ENCODE results near the gene MCRIP1. TPM values are rescaled to one million over a fixed set of nuclear protein-coding genes. Genes with fewer than 3 reads are reported as not detected.

Gene MCRIP1
- total RNA-seq, 1 donor from 2014 or later: 133 TPM

GRCh38 chr17:81821147-81821546 lies 11.9 kb downstream of the MCRIP1 start:
- peaks cover 5% of the 10 kb centered on the region for H3K27me3 Mint-ChIP-seq (ENCODE audit: low read depth)
- no peak for TF ChIP-seq CTCF (IDR thresholded peaks at IDR 0.05)
- H3K9me3 Mint-ChIP-seq (ENCODE audit: low read depth): no peaks in the 10 kb centered on the region
- no peak overlapping the region for H3K4me3 Mint-ChIP-seq (ENCODE audit: unreplicated experiment)
- no peak for DNase-seq (ENCODE audit: low spot score)
- peaks cover 8% of the 10 kb centered on the region for H3K36me3 Mint-ChIP-seq (ENCODE audit: low read depth)
- no peaks in the 10 kb centered on the region for H3K4me1 Mint-ChIP-seq (ENCODE audit: low read depth)
- no peak overlapping the region for H3K27ac Mint-ChIP-seq (ENCODE audit: unreplicated experiment)

- Mint-ChIP-seq H3K27ac (ENCODE audit: unreplicated experiment) (no peak overlapping the region), H3K27me3 (ENCODE audit: low read depth) (peaks cover 5% of the 10 kb centered on the region), H3K9me3 (ENCODE audit: low read depth) (no peaks in the 10 kb centered on the region), H3K36me3 (ENCODE audit: low read depth) (peaks cover 6% of the 10 kb centered on the region), H3K4me1 (ENCODE audit: low read depth) (no peaks in the 10 kb centered on the region), H3K4me3 (ENCODE audit: unreplicated experiment) (no peak overlapping the region)
- no peak for DNase-seq (ENCODE audit: low spot score)
- no peak for TF ChIP-seq CTCF (IDR thresholded peaks at IDR 0.05)
These were observed 13.4 kb downstream of the MCRIP1 start for GRCh38 chr17:81819708-81820107.

- Mint-ChIP-seq H3K9me3 (ENCODE audit: low read depth) (no peaks in the 10 kb centered on the region), H3K27ac (ENCODE audit: unreplicated experiment) (peak overlapping the region; percentile 14), H3K27me3 (ENCODE audit: low read depth) (peaks cover 5% of the 10 kb centered on the region), H3K36me3 (ENCODE audit: low read depth) (peaks cover 3% of the 10 kb centered on the region), H3K4me1 (ENCODE audit: low read depth) (no peaks in the 10 kb centered on the region), H3K4me3 (ENCODE audit: unreplicated experiment) (no peak overlapping the region)
- no peak for DNase-seq (ENCODE audit: low spot score)
- TF ChIP-seq CTCF (IDR thresholded peaks at IDR 0.05): no peak
These were observed 15.3 kb downstream of the MCRIP1 start for GRCh38 chr17:81817758-81818147.

- no peak for TF ChIP-seq CTCF (IDR thresholded peaks at IDR 0.05)
- Mint-ChIP-seq H3K27ac (ENCODE audit: unreplicated experiment) (no peak overlapping the region), H3K4me1 (ENCODE audit: low read depth) (no peaks in the 10 kb centered on the region)
These were observed 17.5 kb downstream of the MCRIP1 start for GRCh38 chr17:81815646-81815986.

GRCh38 chr17:81814748-81815645 lies 18.1 kb downstream of the MCRIP1 start:
- Mint-ChIP-seq H3K9me3 (ENCODE audit: low read depth) (no peaks in the 10 kb centered on the region), H3K27me3 (ENCODE audit: low read depth) (peaks cover 7% of the 10 kb centered on the region), H3K4me3 (ENCODE audit: unreplicated experiment) (no peak overlapping the region), H3K4me1 (ENCODE audit: low read depth) (no peaks in the 10 kb centered on the region), H3K36me3 (ENCODE audit: low read depth) (no peaks in the 10 kb centered on the region), H3K27ac (ENCODE audit: unreplicated experiment) (no peak overlapping the region)
- DNase-seq (ENCODE audit: low spot score): no peak
- TF ChIP-seq CTCF (IDR thresholded peaks at IDR 0.05): no peak

More at GRCh38 chr17:81815646-81815986, 17.5 kb downstream of the MCRIP1 start:
- peaks cover 5% of the 10 kb centered on the region for H3K27me3 Mint-ChIP-seq (ENCODE audit: low read depth)
- H3K36me3 Mint-ChIP-seq (ENCODE audit: low read depth): no peaks in the 10 kb centered on the region
- no peak overlapping the region for H3K4me3 Mint-ChIP-seq (ENCODE audit: unreplicated experiment)
- H3K9me3 Mint-ChIP-seq (ENCODE audit: low read depth): no peaks in the 10 kb centered on the region
- no peak for DNase-seq (ENCODE audit: low spot score)

Measured in chondrocyte (in vitro differentiated cells).